Stimulated activated CD8-positive, alpha-beta memory T cell treated with anti-CD3 and anti-CD28 coated beads, Interleukin-7, amount 100 ng/mL, for 1 hour (primary cell): ENCODE data around the gene RHOT1.
"Not testable (repeated sequence)": the region's sequence is repeated elsewhere in the genome, so short reads cannot be mapped to it uniquely, and the experiment has no call there.

Experiments
- DNase-seq, 2 donors: peaks; one replicate each; pipeline ENCODE4 v3.0.0-alpha.2; 2020; ENCODE audit warnings: low read depth in 2 of 2

RHOT1 gene

GRCh38 chr17:32227910-32228309, 85.6 kb downstream of the RHOT1 start:
- no peak for DNase-seq

- DNase-seq: no peak
Measured at GRCh38 chr17:32235588-32235987, 93.3 kb downstream of the RHOT1 start.

- DNase-seq: no peak
Measured at GRCh38 chr17:32239456-32239855, 97.2 kb downstream of the RHOT1 start.

GRCh38 chr17:32240750-32241149, 98.4 kb downstream of the RHOT1 start:
- DNase-seq: no peak

GRCh38 chr17:32241640-32242039, 99.3 kb downstream of the RHOT1 start:
- DNase-seq: no peak

- no peak for DNase-seq
Measured at GRCh38 chr17:32249475-32249874, 107.2 kb downstream of the RHOT1 start.

GRCh38 chr17:32253117-32253611, 110.9 kb downstream of the RHOT1 start:
- DNase-seq: peak; percentile 19 to 31

- DNase-seq: no peak
Measured at GRCh38 chr17:32256012-32256700, 113.9 kb downstream of the RHOT1 start.

GRCh38 chr17:32256701-32257019, 114.4 kb downstream of the RHOT1 start:
- no peak for DNase-seq

- no peak for DNase-seq
Measured at GRCh38 chr17:32258383-32259140, 116.3 kb downstream of the RHOT1 start.

GRCh38 chr17:32259586-32259985, 117.3 kb downstream of the RHOT1 start:
- DNase-seq: no peak

GRCh38 chr17:32261417-32261736, 119.1 kb downstream of the RHOT1 start:
- DNase-seq: no peak

GRCh38 chr17:32261936-32262510, 119.7 kb downstream of the RHOT1 start:
- no peak for DNase-seq

GRCh38 chr17:32263515-32263914, 121.2 kb downstream of the RHOT1 start:
- DNase-seq: not testable (repeated sequence)

GRCh38 chr17:32264140-32264799, 122.0 kb downstream of the RHOT1 start:
- no peak for DNase-seq

GRCh38 chr17:32264823-32265191, 122.5 kb downstream of the RHOT1 start:
- no peak for DNase-seq

- DNase-seq: no peak
Measured at GRCh38 chr17:32265192-32265923, 123.1 kb downstream of the RHOT1 start, which contains the start of gene RHBDL3. RHBDL3 (plus strand) TSS chr17:32265832; CDS start chr17:32266190, 358 bp downstream.

GRCh38 chr17:32266051-32266388, 123.7 kb downstream of the RHOT1 start:
- no peak for DNase-seq

GRCh38 chr17:32266389-32267301, 124.3 kb downstream of the RHOT1 start:
- DNase-seq: no peak

- no peak for DNase-seq
Measured at GRCh38 chr17:32267690-32268205, 125.4 kb downstream of the RHOT1 start.
